GM19452 (cell line): ENCODE measurements around the gene PBX1.

Source experiments
- ATAC-seq: cut with Tn5 transposase; IDR thresholded peaks from one replicate; pipeline ENCODE4 v1.9.1; 2021; ENCODE audit not compliant: unreplicated experiment

Gene PBX1

GRCh38 chr1:164846731-164847691 is 288.0 kb downstream of the PBX1 start:
- no peak for ATAC-seq

- ATAC-seq, result no peak
Observed at GRCh38 chr1:164853146-164853545, 294.2 kb downstream of the PBX1 start.

- ATAC-seq, result no peak
Observed at GRCh38 chr1:164855716-164856329, 296.8 kb downstream of the PBX1 start.

DNA sequence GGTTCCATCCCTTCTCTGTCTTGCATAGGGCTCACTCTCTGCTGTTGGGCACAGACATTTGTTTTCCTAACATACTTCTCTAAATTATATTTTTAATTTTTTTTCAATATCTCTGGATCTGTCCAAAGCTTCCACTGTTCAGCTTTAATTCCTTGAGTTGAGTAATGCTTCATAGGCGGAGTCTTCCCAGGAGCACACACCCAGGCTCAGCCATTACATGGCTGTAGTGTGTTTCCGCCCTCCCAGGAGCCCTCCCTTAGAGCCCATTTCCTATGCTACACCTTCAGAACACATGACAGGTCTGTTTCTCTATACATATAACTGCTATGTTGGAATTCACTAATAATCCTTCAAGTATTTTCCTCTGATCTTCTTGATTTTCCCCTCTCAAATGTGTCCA is 297.4 kb downstream of the PBX1 start:
- no peak for ATAC-seq

DNA sequence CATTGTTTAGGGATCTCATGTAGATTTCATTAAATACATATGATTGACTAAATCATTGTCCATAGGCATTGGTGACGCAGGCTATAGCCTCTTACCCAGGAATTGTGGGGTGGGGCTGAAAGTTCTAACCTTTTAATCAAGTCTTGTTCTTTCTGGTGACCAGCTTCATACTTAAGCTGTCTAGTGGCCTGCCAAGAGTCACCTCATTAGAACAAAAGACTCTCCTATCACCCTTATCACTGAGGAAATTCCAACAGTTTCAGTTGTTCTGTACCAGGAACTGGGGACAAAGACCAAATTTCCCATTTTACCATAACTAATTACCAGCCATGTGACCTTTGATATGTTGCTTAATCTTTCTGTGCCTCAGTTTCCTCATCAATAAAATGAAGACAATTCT is 298.5 kb downstream of the PBX1 start:
- ATAC-seq, result no peak

- no peak for ATAC-seq
Observed at GRCh38 chr1:164858096-164858632, 299.2 kb downstream of the PBX1 start.

DNA sequence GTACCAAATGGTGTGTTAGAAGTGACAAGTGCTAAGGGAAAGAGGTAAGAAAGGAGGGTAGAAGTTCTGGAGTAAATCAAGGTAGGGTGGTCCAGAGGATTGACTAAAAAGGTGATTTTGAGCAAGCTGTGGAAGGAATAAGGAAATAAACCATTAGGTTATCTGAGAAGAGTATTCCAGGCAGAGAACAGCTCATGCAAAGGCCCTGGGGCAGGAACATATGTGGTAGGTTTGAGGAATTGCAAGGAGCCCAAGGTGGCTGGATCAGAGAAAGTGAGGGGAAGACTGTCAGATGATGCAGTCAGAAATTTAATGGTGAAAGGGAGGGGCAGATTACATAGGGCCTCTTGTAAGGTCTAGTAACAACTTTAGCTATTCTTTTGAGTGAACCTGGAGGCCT is 302.6 kb downstream of the PBX1 start:
- ATAC-seq, result no peak

DNA sequence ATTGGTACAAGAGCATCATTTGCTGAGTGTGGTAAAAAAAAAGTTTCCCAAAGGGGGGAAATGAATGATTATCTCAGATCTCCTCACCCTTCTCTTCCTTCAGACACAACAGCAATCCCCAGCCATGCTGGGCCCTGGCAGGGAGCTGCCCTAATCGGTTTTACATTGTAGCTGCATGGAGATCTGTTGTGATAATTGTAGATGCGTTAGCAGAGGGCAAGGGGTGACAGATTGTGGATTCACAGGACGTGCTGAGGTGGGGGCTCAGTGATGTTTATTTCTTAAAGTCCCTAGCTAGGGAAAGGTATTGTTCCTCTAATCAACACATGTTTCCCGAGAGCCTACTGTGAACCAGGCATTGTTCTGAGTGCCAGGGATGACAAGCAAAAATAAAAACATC is 304.1 kb downstream of the PBX1 start:
- ATAC-seq, result no peak

DNA sequence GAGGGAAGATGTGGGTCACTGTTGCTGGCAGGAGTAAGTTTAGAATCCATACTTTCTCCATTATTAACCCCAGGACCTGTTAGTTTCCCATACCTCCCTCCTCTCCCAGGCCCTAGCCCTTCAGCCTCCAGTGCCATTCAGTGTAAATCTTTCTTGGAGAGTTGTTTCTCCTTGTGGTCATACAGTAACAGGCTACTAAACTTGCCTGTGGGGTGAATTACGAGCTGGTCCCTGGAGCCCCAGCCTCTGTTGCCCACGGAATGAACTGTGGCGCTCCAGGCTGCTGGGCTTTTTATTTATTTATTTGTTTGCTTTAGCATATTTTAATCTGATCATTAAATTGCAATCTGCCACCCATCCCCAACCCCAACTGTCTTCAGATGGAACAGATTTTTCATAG is 305.2 kb downstream of the PBX1 start:
- no peak for ATAC-seq

- ATAC-seq, result no peak
Observed at GRCh38 chr1:164865385-164865784, 306.4 kb downstream of the PBX1 start.

DNA sequence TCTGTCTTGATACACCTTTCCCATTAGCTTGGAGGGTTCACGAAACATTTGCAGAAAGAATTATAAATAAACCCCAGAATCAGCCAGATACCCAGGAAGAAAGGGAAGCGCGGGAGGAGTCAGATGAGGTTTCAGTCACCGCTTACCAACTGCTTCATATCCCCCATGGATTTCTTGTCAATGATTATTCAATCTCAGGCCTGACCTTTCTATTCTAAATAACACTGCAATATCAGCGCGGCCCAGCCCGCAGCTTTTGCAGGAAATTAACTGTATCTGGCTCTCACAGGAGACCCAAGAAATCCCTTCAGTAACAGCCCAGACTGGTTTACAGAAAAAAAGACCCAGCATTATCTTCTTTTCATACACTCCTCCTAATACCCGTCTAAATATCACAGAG is 308.6 kb downstream of the PBX1 start:
- no peak for ATAC-seq

DNA sequence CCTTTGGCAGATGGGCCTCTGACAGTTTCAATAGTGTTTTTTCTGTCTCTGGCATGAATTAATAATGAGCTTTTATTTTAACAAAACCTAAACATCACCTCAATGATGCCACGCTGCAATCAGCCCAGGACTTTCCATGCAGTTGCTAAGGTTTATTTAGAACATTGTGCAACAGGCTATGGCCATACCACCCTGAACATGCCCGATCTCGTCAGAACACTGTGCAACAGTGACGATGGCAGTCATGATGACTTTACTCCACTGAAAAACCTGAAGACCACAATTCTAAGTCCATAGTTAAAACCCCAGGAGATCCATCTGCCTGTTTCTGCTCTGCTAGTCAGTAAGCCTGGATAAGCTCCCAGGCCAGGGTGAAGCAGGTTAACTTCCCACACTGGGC is 310.0 kb downstream of the PBX1 start:
- no peak for ATAC-seq

GRCh38 chr1:164875518-164875917 is 316.5 kb downstream of the PBX1 start:
- ATAC-seq, result no peak

GRCh38 chr1:164876398-164877116 is 317.6 kb downstream of the PBX1 start:
- no peak for ATAC-seq

DNA sequence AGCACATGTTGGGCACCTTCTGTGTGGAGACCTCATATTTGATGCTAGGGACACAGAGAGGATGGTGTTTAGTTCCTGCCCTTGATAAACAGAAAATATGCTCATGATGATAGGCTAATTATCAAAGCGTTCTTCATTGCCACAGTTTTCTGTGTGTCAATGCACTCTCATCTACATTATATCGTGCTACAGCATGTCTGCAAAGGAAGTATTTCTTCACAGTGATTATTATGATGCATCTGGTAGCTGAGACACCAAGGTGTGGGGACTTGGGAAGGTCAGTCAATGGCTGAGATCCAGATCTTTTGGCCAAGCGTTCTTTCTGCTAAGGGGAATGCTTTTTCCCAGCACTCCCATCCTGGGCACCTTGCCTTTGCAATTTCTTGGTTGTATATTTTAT is 321.2 kb downstream of the PBX1 start:
- no peak for ATAC-seq

DNA sequence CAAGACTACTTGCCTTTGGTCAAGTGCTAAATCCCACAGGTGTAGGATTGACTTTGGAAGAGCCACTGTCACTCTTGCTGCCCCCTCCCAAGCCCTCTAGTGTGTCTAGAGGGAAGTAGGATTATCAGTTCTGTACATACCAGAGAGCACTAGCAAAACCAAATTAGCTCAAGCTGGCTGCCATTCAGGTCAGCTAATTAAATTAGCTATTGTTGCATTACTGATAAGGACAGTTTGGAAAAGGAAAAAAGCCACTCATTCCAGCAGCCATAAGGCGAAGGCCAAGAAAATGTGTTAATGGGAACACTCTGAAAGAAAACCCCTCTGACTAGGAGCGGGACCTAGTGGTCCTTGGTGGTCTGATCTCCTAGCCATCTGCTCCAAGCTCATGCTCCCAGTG is 321.7 kb downstream of the PBX1 start:
- no peak for ATAC-seq

GRCh38 chr1:164885311-164885710 is 326.3 kb downstream of the PBX1 start:
- ATAC-seq, result no peak

DNA sequence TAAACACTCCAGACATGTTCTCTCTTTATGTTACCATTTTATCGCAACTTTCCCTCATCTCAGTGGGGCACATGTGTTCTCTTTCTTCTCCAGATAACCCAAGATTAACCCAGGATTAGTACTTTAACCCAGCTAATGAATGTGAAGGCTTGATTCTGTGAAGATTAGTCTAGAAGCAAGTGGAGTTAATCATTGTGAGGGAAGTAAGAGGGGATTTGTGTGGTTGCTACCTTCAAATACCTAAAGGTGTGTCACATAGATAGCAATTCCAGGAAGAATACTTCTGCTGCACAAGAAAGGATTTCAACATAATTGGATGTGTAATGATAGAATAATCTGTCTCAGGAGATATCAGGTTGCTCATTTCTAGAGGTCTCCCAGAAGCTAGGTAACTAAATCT is 327.1 kb downstream of the PBX1 start:
- ATAC-seq, result no peak

- no peak for ATAC-seq
Observed at GRCh38 chr1:164891615-164892014, 332.6 kb downstream of the PBX1 start.

DNA sequence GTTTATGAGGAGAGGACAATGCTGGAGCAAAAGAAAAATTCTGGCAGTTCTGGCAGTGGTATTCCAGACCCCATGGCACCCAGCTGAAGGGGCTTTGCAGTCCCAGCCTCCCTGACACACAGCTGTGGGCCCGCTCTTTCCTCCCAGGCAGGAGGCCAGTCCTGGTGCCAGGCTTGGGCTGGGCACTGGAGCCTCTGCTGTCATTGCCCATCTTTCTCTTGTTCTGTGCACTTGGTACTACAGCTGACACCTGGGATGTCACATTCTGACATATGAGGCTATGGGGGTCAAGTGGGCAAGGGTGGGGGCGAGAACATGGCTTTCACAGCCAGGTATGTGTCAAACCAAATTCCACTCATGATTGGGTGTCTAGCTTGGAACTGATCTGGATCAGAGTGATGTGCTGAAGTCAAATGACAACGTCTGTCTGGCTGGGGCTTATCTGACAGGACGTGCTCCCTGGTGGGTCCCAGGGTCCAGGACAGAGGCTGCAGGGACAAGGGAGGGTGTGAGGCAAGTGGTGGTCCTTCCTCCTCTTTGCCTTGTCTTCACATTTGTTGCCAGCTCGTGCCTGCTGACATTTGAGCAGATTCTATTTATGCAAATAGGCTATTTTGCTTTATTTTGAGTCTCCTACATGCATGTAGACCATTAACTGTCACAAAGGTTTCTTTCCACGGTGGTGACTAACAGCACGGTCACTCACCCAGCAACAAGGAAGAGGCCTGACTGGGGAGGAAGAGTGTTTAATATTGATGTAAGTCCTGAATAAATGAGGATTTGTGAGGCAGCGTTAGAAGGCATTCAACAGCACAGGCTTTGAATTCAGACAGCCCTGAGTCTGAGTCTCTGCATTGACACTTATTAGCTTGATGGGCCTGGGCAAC is 336.3 kb downstream of the PBX1 start:
- ATAC-seq, result no peak

DNA sequence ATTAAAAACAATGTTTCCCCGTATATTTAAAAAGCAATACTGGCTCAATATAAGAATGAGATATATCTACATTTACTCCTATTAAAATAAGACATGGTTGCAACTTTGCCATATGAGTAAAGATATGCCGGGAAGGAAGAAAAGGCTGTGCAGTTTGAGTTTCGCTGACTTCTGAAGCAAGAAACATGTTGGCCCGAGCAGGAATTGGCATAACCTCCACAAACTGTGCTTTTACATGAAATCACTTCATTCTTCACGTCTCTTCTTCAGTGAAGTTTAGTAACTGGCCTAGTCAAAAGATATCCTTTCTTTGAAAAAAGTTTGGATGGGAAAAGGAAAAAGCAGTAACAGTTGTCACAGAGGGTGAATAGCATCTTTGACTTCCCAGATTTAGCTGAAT is 342.0 kb downstream of the PBX1 start:
- ATAC-seq, result no peak
